Fibroblast of mammary gland (primary cell): Measurements from ENCODE around the gene CYP2C9.
"Not testable (repeated sequence)": the region's sequence is repeated elsewhere in the genome, so short reads cannot be mapped to it uniquely, and the experiment has no call there.

Experiments used
- DNase-seq: peaks from one replicate; pipeline ENCODE4 v3.0.0-alpha.2; 2010; ENCODE audit warnings: low read depth
- H3K4me3 ChIP-seq: 2 replicates; pipeline ENCODE4 v1.5.1; 2011; ENCODE audit warnings: low read depth, mild to moderate bottlenecking, low read length, moderate library complexity; ENCODE audit not compliant: control insufficient read depth
- CTCF ChIP-seq: conservative IDR thresholded peaks from 2 replicates; pipeline ENCODE4 v1.5.1; 2011; ENCODE audit warnings: low read depth, low read length, inconsistent platforms; ENCODE audit not compliant: control insufficient read depth, insufficient read depth

Gene CYP2C9

GRCh38 chr10:94916423-94916822 lies 22.0 kb upstream of the CYP2C9 start:
- TF ChIP-seq CTCF = no peak
- H3K4me3 ChIP-seq = no peak overlapping the region
- DNase-seq = no peak

DNA sequence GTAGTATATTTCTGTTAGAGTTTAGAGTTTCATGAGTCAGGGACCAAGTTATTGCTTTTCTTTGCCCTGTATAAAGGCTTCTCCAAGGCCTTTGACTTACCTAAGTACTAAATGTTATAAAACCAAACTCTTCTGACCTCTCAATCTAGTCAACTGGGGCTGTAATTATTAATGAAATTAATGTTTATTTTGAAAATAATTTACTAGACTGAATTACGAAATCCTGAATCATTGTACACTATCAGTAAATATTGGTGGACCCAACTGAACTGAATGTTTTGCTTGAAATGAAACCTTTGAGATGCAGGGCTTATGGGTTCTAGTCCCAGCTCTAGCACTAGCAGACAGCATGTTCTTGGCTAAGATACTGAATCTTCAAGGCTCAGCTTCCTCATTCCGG lies 1.7 kb upstream of the CYP2C9 start:
- H3K4me3 ChIP-seq = no peak overlapping the region
- no peak for DNase-seq
- no peak for TF ChIP-seq CTCF

- not testable (repeated sequence) for DNase-seq, H3K4me3 ChIP-seq
Measured at GRCh38 chr10:94943432-94944103, 5.1 kb downstream of the CYP2C9 start.

GRCh38 chr10:94946181-94946580 lies 7.7 kb downstream of the CYP2C9 start:
- not testable (repeated sequence) for DNase-seq, H3K4me3 ChIP-seq

DNA sequence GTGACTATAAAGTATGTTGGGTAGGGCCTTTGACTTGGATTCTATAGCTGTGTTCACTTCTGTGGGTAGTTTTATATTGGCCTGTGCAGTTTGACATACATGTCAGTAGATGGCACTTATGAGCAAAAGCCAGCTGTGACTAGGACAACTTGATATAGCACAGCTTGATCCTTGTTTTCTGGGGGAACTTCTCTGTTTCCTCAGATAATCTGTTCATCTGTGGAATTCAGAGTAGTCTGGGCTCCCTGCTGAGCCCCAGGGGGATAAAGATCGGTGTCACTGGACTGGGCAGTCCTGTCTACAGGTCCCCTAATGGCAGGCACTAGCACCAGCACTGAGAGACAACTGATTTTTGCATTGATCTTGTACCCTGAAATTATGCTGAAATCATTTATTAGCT lies 25.4 kb downstream of the CYP2C9 start:
- H3K4me3 ChIP-seq = no peak overlapping the region
- DNase-seq = peak; percentile 22
- peak; percentile 43 for TF ChIP-seq CTCF

DNA sequence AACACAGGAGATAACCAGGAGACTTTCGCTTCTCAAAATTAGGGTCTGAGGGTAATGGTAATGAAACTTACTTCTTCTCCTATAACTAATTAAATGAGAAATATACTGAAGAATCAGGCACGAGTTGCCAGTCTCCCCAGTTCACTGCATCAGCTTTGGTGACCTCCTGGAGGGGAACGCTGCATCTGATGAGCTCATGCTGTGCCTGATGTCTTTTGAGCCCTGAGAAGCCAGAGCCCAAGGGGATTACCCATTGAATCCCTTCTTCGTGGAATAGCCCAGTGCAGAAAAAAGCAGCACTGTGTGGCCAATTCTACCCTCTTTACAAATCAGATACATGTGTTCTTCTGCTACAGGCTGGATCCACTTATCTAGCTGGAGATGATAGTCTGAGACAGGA lies 45.1 kb downstream of the CYP2C9 start:
- TF ChIP-seq CTCF = no peak
- H3K4me3 ChIP-seq = no peak overlapping the region
- DNase-seq = no peak

GRCh38 chr10:94989192-94989591 lies 50.7 kb downstream of the CYP2C9 start:
- DNase-seq = no peak
- H3K4me3 ChIP-seq = no peak overlapping the region
- TF ChIP-seq CTCF = no peak

GRCh38 chr10:94991243-94991888 lies 52.9 kb downstream of the CYP2C9 start:
- TF ChIP-seq CTCF = no peak
- DNase-seq = peak; percentile 1
- no peak overlapping the region for H3K4me3 ChIP-seq
